SJSA1 (cell line): Measurements from ENCODE around the gene APOBEC3C. TPM values are rescaled to one million over a fixed set of nuclear protein-coding genes. Genes with fewer than 3 reads are reported as not detected.
"Not testable (repeated sequence)": the region's sequence is repeated elsewhere in the genome, so short reads cannot be mapped to it uniquely, and the experiment has no call there.

Experiments
- DNase-seq, 2 experiments: peaks; one replicate each; pipeline ENCODE4 v3.0.0-alpha.2; 2015 to 2020; ENCODE audit warnings: low spot score in 2 of 2, low read depth in 1 of 2
- H3K27ac ChIP-seq: fragments of 250-450 bp; sonication (Bioruptor Pico); 2 replicates; pipeline ENCODE4 v1.5.1; 2020; ENCODE audit warnings: mild to moderate bottlenecking, moderate library complexity
- H3K27me3 ChIP-seq: fragments of 250-450 bp; sonication (Bioruptor Pico); replicated peaks from 2 replicates; pipeline ENCODE4 v1.5.1; 2020; ENCODE audit warnings: mild to moderate bottlenecking, moderate library complexity
- H3K36me3 ChIP-seq: fragments of 250-450 bp; sonication (Bioruptor Pico); 2 replicates; pipeline ENCODE4 v1.5.1; 2020; ENCODE audit warnings: mild to moderate bottlenecking
- H3K4me1 ChIP-seq: fragments of 250-450 bp; sonication (Bioruptor Pico); replicated peaks from 2 replicates; pipeline ENCODE4 v1.6.1; 2021; ENCODE audit warnings: mild to moderate bottlenecking
- H3K4me3 ChIP-seq: fragments of 250-450 bp; sonication (Bioruptor Pico); 2 replicates; pipeline ENCODE4 v1.5.1; 2020; ENCODE audit warnings: mild to moderate bottlenecking
- H3K9me3 ChIP-seq: fragments of 250-450 bp; sonication (Bioruptor Pico); replicated peaks from 2 replicates; pipeline ENCODE4 v1.5.1; 2020; ENCODE audit warnings: mild to moderate bottlenecking
- total RNA-seq: library from RNA; depleted of rRNA; stranded (reverse); fragments of >200 nt; shearing (Covaris generic); gene quantifications from 2 replicates; pipeline ENCODE4 v1.2.3, GENCODE V29; 2014

Gene APOBEC3C
- total RNA-seq, 1 experiment from 2014 or later, result 3.4 TPM

GRCh38 chr22:39040538-39041296 is 26.7 kb downstream of the APOBEC3C start, which contains the start of gene APOBEC3F:
Gene APOBEC3F (plus strand): TSS chr22:39040864. CDS start chr22:39040961, 97 bp downstream.
- H3K4me3 ChIP-seq, result peak within 1 kb of the TSS; percentile 47
- peaks cover 11% of the 10 kb centered on the region for H3K4me1 ChIP-seq
- DNase-seq, result peak; percentile 58 to 78
- not testable (repeated sequence) for H3K27me3 ChIP-seq, H3K36me3 ChIP-seq, H3K9me3 ChIP-seq
- H3K27ac ChIP-seq, result peak within 1 kb of the TSS; percentile 54; the same call in 1 of the 2 replicates

- no peak for DNase-seq
- H3K4me1 ChIP-seq, result peaks cover 11% of the 10 kb centered on the region
- H3K4me3 ChIP-seq, result no peak overlapping the region
- H3K9me3 ChIP-seq, result no peaks in the 10 kb centered on the region
- H3K27me3 ChIP-seq, result no peaks in the 10 kb centered on the region
- H3K27ac ChIP-seq, result no peak overlapping the region
- H3K36me3 ChIP-seq, result peaks cover 5% of the 10 kb centered on the region; the same call in 1 of the 2 replicates
These were observed 27.9 kb downstream of the APOBEC3C start for GRCh38 chr22:39041908-39042307.

- DNase-seq, H3K9me3 ChIP-seq, H3K36me3 ChIP-seq, H3K4me3 ChIP-seq, H3K27ac ChIP-seq, H3K27me3 ChIP-seq: not testable (repeated sequence)
- peaks cover 11% of the 10 kb centered on the region for H3K4me1 ChIP-seq
These were observed 29.0 kb downstream of the APOBEC3C start for GRCh38 chr22:39043063-39043462.

- not testable (repeated sequence) for DNase-seq, H3K4me1 ChIP-seq, H3K27me3 ChIP-seq, H3K27ac ChIP-seq, H3K4me3 ChIP-seq, H3K9me3 ChIP-seq, H3K36me3 ChIP-seq
These were observed 31.1 kb downstream of the APOBEC3C start for GRCh38 chr22:39045136-39045535.

GRCh38 chr22:39049486-39049885 is 35.4 kb downstream of the APOBEC3C start:
- not testable (repeated sequence) for H3K4me1 ChIP-seq, DNase-seq, H3K27ac ChIP-seq

GRCh38 chr22:39051844-39052495 is 37.9 kb downstream of the APOBEC3C start:
- not testable (repeated sequence) for DNase-seq, H3K9me3 ChIP-seq, H3K27me3 ChIP-seq, H3K4me3 ChIP-seq, H3K4me1 ChIP-seq, H3K27ac ChIP-seq
- H3K36me3 ChIP-seq, result peaks cover 13% of the 10 kb centered on the region

More at GRCh38 chr22:39049486-39049885, 35.4 kb downstream of the APOBEC3C start:
- H3K27me3 ChIP-seq, H3K4me3 ChIP-seq, H3K9me3 ChIP-seq, H3K36me3 ChIP-seq: not testable (repeated sequence)

GRCh38 chr22:39055658-39056057 is 41.6 kb downstream of the APOBEC3C start:
- DNase-seq, result no peak
- H3K27me3 ChIP-seq, result no peaks in the 10 kb centered on the region
- H3K4me3 ChIP-seq, result no peak overlapping the region
- peaks cover 31% of the 10 kb centered on the region for H3K36me3 ChIP-seq
- H3K9me3 ChIP-seq, result no peaks in the 10 kb centered on the region
- peaks cover under 1% of the 10 kb centered on the region for H3K4me1 ChIP-seq
- no peak overlapping the region for H3K27ac ChIP-seq

GRCh38 chr22:39061290-39061689 is 47.2 kb downstream of the APOBEC3C start:
- Histone ChIP-seq H3K36me3 (peaks cover 20% of the 10 kb centered on the region), H3K27ac (peak overlapping the region; percentile 71; the same call in 1 of the 2 replicates), H3K4me3 (peak overlapping the region; percentile 34), H3K4me1 (peaks cover 38% of the 10 kb centered on the region)
- H3K27me3 ChIP-seq, H3K9me3 ChIP-seq, DNase-seq: not testable (repeated sequence)

GRCh38 chr22:39061951-39062350 is 47.9 kb downstream of the APOBEC3C start:
- H3K36me3 ChIP-seq, result peaks cover 18% of the 10 kb centered on the region
- peak in 1 of 2 experiments; percentile 60 for DNase-seq
- H3K4me3 ChIP-seq, result peak overlapping the region; percentile 34
- H3K9me3 ChIP-seq, H3K27me3 ChIP-seq: not testable (repeated sequence)
- peaks cover 45% of the 10 kb centered on the region for H3K4me1 ChIP-seq
- H3K27ac ChIP-seq, result peak overlapping the region; percentile 71

GRCh38 chr22:39063904-39064303 is 49.8 kb downstream of the APOBEC3C start:
- not testable (repeated sequence) for H3K9me3 ChIP-seq, H3K27ac ChIP-seq, H3K4me3 ChIP-seq, H3K36me3 ChIP-seq, H3K27me3 ChIP-seq, DNase-seq
- H3K4me1 ChIP-seq, result peaks cover 49% of the 10 kb centered on the region

- DNase-seq, H3K27me3 ChIP-seq, H3K36me3 ChIP-seq, H3K4me3 ChIP-seq, H3K9me3 ChIP-seq: not testable (repeated sequence)
- peak overlapping the region; percentile 64 for H3K27ac ChIP-seq
- H3K4me1 ChIP-seq, result peaks cover 39% of the 10 kb centered on the region
These were observed 52.6 kb downstream of the APOBEC3C start for GRCh38 chr22:39066442-39067276.

GRCh38 chr22:39068033-39068785 is 54.2 kb downstream of the APOBEC3C start:
- no peaks in the 10 kb centered on the region for H3K27me3 ChIP-seq
- H3K9me3 ChIP-seq, result no peaks in the 10 kb centered on the region
- H3K4me1 ChIP-seq, result peaks cover 25% of the 10 kb centered on the region

More at GRCh38 chr22:39068033-39068785, 54.2 kb downstream of the APOBEC3C start:
- Histone ChIP-seq H3K36me3 (no peaks in the 10 kb centered on the region), H3K4me3 (no peak overlapping the region), H3K27ac (no peak overlapping the region)
- no peak for DNase-seq
